H1 (cell line): Measurements from ENCODE around the gene HIGD2A. TPM values are rescaled to one million over a fixed set of nuclear protein-coding genes. Genes with fewer than 3 reads are reported as not detected.

Experiments
- CTCF ChIA-PET: fragments of 300-600 bp; sonication (Branson Sonifier 250); formaldehyde crosslinking; loops from one replicate; lab custom pipeline; 2021; ENCODE audit not compliant: partially characterized antibody; lab: Charles Lee
- POLR2A ChIA-PET: fragments of 300-600 bp; sonication (Branson Sonifier 250); formaldehyde crosslinking; loops from one replicate; lab custom pipeline; 2021; ENCODE audit warnings: inconsistent platforms; ENCODE audit not compliant: partially characterized antibody; lab: Charles Lee
- DNase-seq, 2 experiments: peaks; one replicate each; pipeline versions ENCODE4 v3.0.0 to v3.0.0-alpha.2; 2010 to 2022; ENCODE audit warnings: low spot score in 2 of 2, low read depth in 1 of 2, mixed read lengths in 1 of 2
- FAIRE-seq: peaks from 2 replicates; lab custom pipeline; 2011; peaks lifted over from hg19 to GRCh38; lab: Jason Lieb, UNC
- H2AFZ ChIP-seq: 2 replicates; pipeline ENCODE4 v1.8.1; 2012; ENCODE audit warnings: low read length, inconsistent platforms
- H2AK5ac ChIP-seq: 2 replicates; pipeline ENCODE4 v1.6.1; 2013; ENCODE audit warnings: low read depth, low read length
- H2BK120ac ChIP-seq: replicated peaks from 2 replicates; pipeline ENCODE3; 2013; ENCODE audit warnings: low read depth, low read length, inconsistent platforms
- H2BK12ac ChIP-seq: 2 replicates; pipeline ENCODE4 v1.6.1; 2013; ENCODE audit warnings: low read depth, low read length
- H2BK15ac ChIP-seq: 2 replicates; pipeline ENCODE4 v1.6.1; 2013; ENCODE audit warnings: low read length
- H2BK20ac ChIP-seq: 2 replicates; pipeline ENCODE4 v1.6.1; 2013; ENCODE audit warnings: low read length
- H2BK5ac ChIP-seq: 2 replicates; pipeline ENCODE4 v1.6.1; 2013; ENCODE audit warnings: low read depth, low read length
- H3K14ac ChIP-seq: 2 replicates; pipeline ENCODE4 v1.6.1; 2013; ENCODE audit warnings: inconsistent platforms; ENCODE audit not compliant: insufficient read length
- H3K18ac ChIP-seq: 2 replicates; pipeline ENCODE4 v1.6.1; 2013; ENCODE audit warnings: low read length; ENCODE audit errors: extremely low read depth
- H3K23ac ChIP-seq: 2 replicates; pipeline ENCODE4 v1.6.1; 2013; ENCODE audit warnings: inconsistent platforms; ENCODE audit not compliant: insufficient read length
- H3K23me2 ChIP-seq: 2 replicates; pipeline ENCODE4 v1.6.1; 2013; ENCODE audit warnings: low read depth, low read length
- H3K27ac ChIP-seq: 2 replicates; pipeline ENCODE4 v1.6.1; 2011; ENCODE audit warnings: low read depth, low read length, inconsistent platforms
- H3K27me3 ChIP-seq, 4 experiments: replicated peaks in 1 of 4; 1 replicate in 1 of 4; 2 replicates in 3 of 4; pipeline versions ENCODE4 v1.6.1 to v1.8.1; 2011 to 2013; ENCODE audit warnings: low read length in 3 of 4, mild to moderate bottlenecking in 3 of 4, inconsistent platforms in 2 of 4, mixed read lengths in 2 of 4, moderate library complexity in 1 of 4; ENCODE audit not compliant: control insufficient read depth in 3 of 4, insufficient read depth in 3 of 4; ENCODE audit errors: extremely low read depth in 1 of 4
- H3K36me3 ChIP-seq, 4 experiments: 2 replicates each; pipeline versions ENCODE4 v1.6.1 to v1.8.1; 2011 to 2013; ENCODE audit warnings: mild to moderate bottlenecking in 4 of 4, low read length in 3 of 4, moderate library complexity in 2 of 4, control low read depth in 1 of 4, inconsistent platforms in 1 of 4; ENCODE audit not compliant: insufficient read depth in 4 of 4, control insufficient read depth in 2 of 4
- H3K4ac ChIP-seq: replicated peaks from 2 replicates; pipeline ENCODE3; 2013; ENCODE audit warnings: low read length, low read depth, mixed read lengths, inconsistent platforms; ENCODE audit not compliant: insufficient read length
- H3K4me1 ChIP-seq, 4 experiments: replicated peaks in 1 of 4; 1 replicate in 1 of 4; 2 replicates in 3 of 4; pipeline versions ENCODE4 v1.6.1 to v1.8.1; 2011 to 2013; ENCODE audit warnings: low read length in 3 of 4, inconsistent platforms in 2 of 4, mixed read lengths in 1 of 4; ENCODE audit not compliant: insufficient read depth in 4 of 4, control insufficient read depth in 3 of 4
- H3K4me2 ChIP-seq, 2 experiments: 2 replicates each; pipeline versions ENCODE4 v1.6.1 to v1.8.1; 2011 to 2013; ENCODE audit warnings: low read depth in 2 of 2, low read length in 2 of 2, control low read depth in 1 of 2, inconsistent platforms in 1 of 2, mild to moderate bottlenecking in 1 of 2; ENCODE audit not compliant: insufficient read depth in 1 of 2
- H3K4me3 ChIP-seq, 4 experiments: fragments of 200-600, 300-600 bp in 1 of 4; sonication (generic), shearing (Covaris generic), sonication (Bioruptor Twin) in 1 of 4; 2 replicates each; pipeline versions ENCODE4 v1.5.1 to v1.8.1; 2011 to 2016; ENCODE audit warnings: low read length in 4 of 4, low read depth in 3 of 4, control low read depth in 2 of 4, inconsistent platforms in 2 of 4, mild to moderate bottlenecking in 2 of 4, mixed read lengths in 1 of 4, moderate library complexity in 1 of 4; ENCODE audit not compliant: insufficient read depth in 2 of 4; ENCODE audit errors: extremely low read depth in 1 of 4
- H3K56ac ChIP-seq: replicated peaks from 2 replicates; pipeline ENCODE3; 2013; ENCODE audit warnings: low read depth, mild to moderate bottlenecking, mixed read lengths, low read length, inconsistent platforms; ENCODE audit not compliant: insufficient read length
- H3K79me1 ChIP-seq: 2 replicates; pipeline ENCODE4 v1.6.1; 2013; ENCODE audit warnings: low read depth, low read length, control low read depth
- H3K79me2 ChIP-seq, 2 experiments: 2 replicates each; pipeline versions ENCODE4 v1.6.1 to v1.8.1; 2012 to 2013; ENCODE audit warnings: low read length in 2 of 2, mild to moderate bottlenecking in 2 of 2, inconsistent platforms in 1 of 2; ENCODE audit not compliant: insufficient read depth in 2 of 2, control insufficient read depth in 1 of 2
- H3K9ac ChIP-seq, 4 experiments: replicated peaks in 1 of 4; 1 replicate in 1 of 4; 2 replicates in 3 of 4; pipeline versions ENCODE4 v1.6.1 to v1.8.1; 2011 to 2013; ENCODE audit warnings: low read depth in 3 of 4, low read length in 3 of 4, control low read depth in 2 of 4, mild to moderate bottlenecking in 2 of 4, moderate library complexity in 2 of 4, inconsistent platforms in 1 of 4; ENCODE audit errors: extremely low read depth in 1 of 4
- H3K9me3 ChIP-seq, 2 experiments: 2 replicates each; pipeline versions ENCODE4 v1.6.1 to v1.8.1; 2012 to 2013; ENCODE audit warnings: mild to moderate bottlenecking in 2 of 2, moderate library complexity in 2 of 2, control low read depth in 1 of 2, inconsistent platforms in 1 of 2, low read depth in 1 of 2, low read length in 1 of 2, mixed read lengths in 1 of 2; ENCODE audit not compliant: insufficient read depth in 2 of 2
- H4K20me1 ChIP-seq, 2 experiments: replicated peaks in 1 of 2; 2 replicates each; pipeline versions ENCODE3 to v1.8.1; 2011 to 2013; ENCODE audit warnings: inconsistent platforms in 2 of 2, low read length in 2 of 2, mild to moderate bottlenecking in 1 of 2; ENCODE audit not compliant: insufficient read depth in 2 of 2, control insufficient read depth in 1 of 2
- H4K5ac ChIP-seq: 2 replicates; pipeline ENCODE4 v1.6.1; 2013; ENCODE audit warnings: low read length, low read depth, mixed read lengths, inconsistent platforms; ENCODE audit not compliant: insufficient read length
- H4K8ac ChIP-seq: 2 replicates; pipeline ENCODE4 v1.8.0; 2013; ENCODE audit warnings: mild to moderate bottlenecking, moderate library complexity, low read length, inconsistent platforms; ENCODE audit not compliant: insufficient read depth; ENCODE audit errors: extremely low read depth
- H4K91ac ChIP-seq: replicated peaks from 2 replicates; pipeline ENCODE3; 2013; ENCODE audit warnings: low read length, mixed read lengths, inconsistent platforms; ENCODE audit not compliant: insufficient read length
- GABPA ChIP-seq: IDR thresholded peaks from 2 replicates; pipeline ENCODE4 v1.6.1; 2011; ENCODE audit warnings: mild to moderate bottlenecking, low read length, moderate library complexity, borderline replicate concordance; ENCODE audit not compliant: insufficient read depth
- PHF8 ChIP-seq: fragments of 200-600 bp; sonication (generic); conservative IDR thresholded peaks from 2 replicates; pipeline ENCODE4 v1.7.1; 2012; ENCODE audit warnings: low read depth, mild to moderate bottlenecking, inconsistent platforms, low read length, moderate library complexity
- RFX5 ChIP-seq: IDR thresholded peaks from 2 replicates; pipeline ENCODE4 v1.6.1; 2011; ENCODE audit warnings: low read depth, low read length, improper control_type of control experiment, borderline replicate concordance
- SP1 ChIP-seq: IDR thresholded peaks from 2 replicates; pipeline ENCODE4 v1.6.1; 2011; ENCODE audit warnings: low read depth, low read length
- SP4 ChIP-seq: IDR thresholded peaks from 2 replicates; pipeline ENCODE4 v1.6.1; 2012; ENCODE audit warnings: low read length, inconsistent platforms
- WGBS, 2 experiments: shearing (Covaris generic) in 1 of 2; methylation state at CpG; one replicate each; pipeline versions ENCODE4 v1.1.6 to v1.1.7; 2013 to 2015; ENCODE audit warnings: low lambda C conversion rate in 2 of 2, mixed read lengths in 2 of 2, inconsistent platforms in 1 of 2, low coverage in 1 of 2, missing lambda C conversion rate in 1 of 2; ENCODE audit not compliant: insufficient replicate concordance in 2 of 2, insufficient coverage in 1 of 2, insufficient read length in 1 of 2; ENCODE audit errors: extremely low coverage in 1 of 2, missing lambda C conversion rate in 1 of 2; 5-methylcytosine and 5-hydroxymethylcytosine counted together
- polyA plus RNA-seq, 7 experiments: library from polyadenylated mRNA; depleted of rRNA in 3 of 7; stranded (reverse) in 5 of 7; unstranded in 2 of 7; fragments of >200 nt in 5 of 7; fragments of 200-250 nt in 2 of 7; gene quantifications; 1 replicate in 5 of 7; 2 replicates in 1 of 7; 4 replicates in 1 of 7; pipeline versions ENCODE4 v1.2.1 to v1.2.3, GENCODE V29; 2011 to 2013; ENCODE audit warnings: missing spikeins in 2 of 7, mixed read lengths in 2 of 7
- total RNA-seq: library from RNA; stranded (reverse); fragmentation: NEBNext Ultra II Directional; extraction: Animal tissue kit (Norgen Biotek cat#: 25700); gene quantifications from 2 replicates; pipeline ENCODE4 v1.2.1, GENCODE V29; 2021

Gene HIGD2A
- total and polyA plus RNA-seq, 2 of the 8 experiments (the other 6 are each of a cell fraction or from before 2014, with no cell fraction given): 95.5 to 264 TPM

GRCh38 chr5:176420972-176421544 is 32.5 kb downstream of the HIGD2A start:
- Histone ChIP-seq H4K20me1 (no peaks in the 10 kb centered on the region), H3K4ac (no peak overlapping the region), H3K18ac (no peak overlapping the region), H3K23ac (no peak overlapping the region), H2BK20ac (no peak overlapping the region), H3K27ac (no peak overlapping the region), H3K4me1 (peaks cover 0 to 3% (median 0%) of the 10 kb centered on the region in 4 experiments; a peak in 4 of 7 replicates), H3K36me3 (no peaks in the 10 kb centered on the region), H2BK120ac (no peak overlapping the region), H3K79me1 (no peaks in the 10 kb centered on the region), H3K4me3 (no peak overlapping the region; a peak in 1 of 8 replicates), H4K91ac (no peak overlapping the region), H3K56ac (no peak overlapping the region), H2AK5ac (no peak overlapping the region), H3K14ac (no peak overlapping the region), H3K4me2 (no peak overlapping the region), H4K5ac (no peak overlapping the region), H4K8ac (no peak overlapping the region), H3K79me2 (no peaks in the 10 kb centered on the region), H2BK12ac (no peak overlapping the region), H2BK5ac (no peak overlapping the region), H2BK15ac (no peak overlapping the region), H3K9me3 (peaks cover 17 to 19% of the 10 kb centered on the region in 2 experiments; a peak in 3 of 4 replicates), H3K27me3 (peaks cover 0 to 11% (median 9%) of the 10 kb centered on the region in 4 experiments; a peak in 6 of 7 replicates), H3K9ac (no peak overlapping the region), H3K23me2 (no peaks in the 10 kb centered on the region; the same call in 1 of the 2 replicates), H2AFZ (no peak overlapping the region)
- ChIA-PET CTCF (interaction anchor here (0.7 to 1.5 kb wide), 3 partner anchors 14 to 176 kb away, joined by 3 to 5 read pairs (median 3); no protein-coding TSS in a partner anchor), POLR2A (interaction anchor here (1.2 kb wide), 1 partner anchor 116 kb away, joined by 3 read pairs; the partner anchor contains the start of gene RNF44)
- 88% methylated on average over 2 of the region's 2 CpGs; no CpG with 5 or more reads in 1 of the 2 experiments for WGBS, 2 experiments
- DNase-seq (no peak), FAIRE-seq (no peak)
- TF ChIP-seq SP4 (no peak), RFX5 (no peak), GABPA (no peak), PHF8 (no peak), SP1 (no peak)
- TF ChIP-seq, all 59 proteins: peak for 0
